Spleen (tissue), 11 donors: ENCODE results near the gene LGR6. TPM values are rescaled to one million over a fixed set of nuclear protein-coding genes. Genes with fewer than 3 reads are reported as not detected.

Experiments used
- DNase-seq: peaks from one replicate; pipeline ENCODE4 v3.0.0-alpha.2; 2020
- H3K27ac ChIP-seq, 8 donors: fragments of 200-600 bp; sonication (generic) in 7 of 8; 1 replicate in 4 of 8; 2 replicates in 4 of 8; pipeline versions ENCODE4 v1.5.0 to v1.8.0; 2016 to 2021; ENCODE audit warnings: inconsistent platforms in 4 of 8, mild to moderate bottlenecking in 4 of 8, moderate library complexity in 1 of 8
- H3K27me3 ChIP-seq, 7 donors: fragments of 200-600 bp; sonication (generic) in 6 of 7; replicated peaks in 1 of 7; 1 replicate in 4 of 7; 2 replicates in 3 of 7; pipeline versions ENCODE4 v1.5.0 to v1.8.0; 2016 to 2021; ENCODE audit warnings: inconsistent platforms in 3 of 7, mild to moderate bottlenecking in 1 of 7
- H3K36me3 ChIP-seq, 6 donors: fragments of 200-600 bp; sonication (generic) in 5 of 6; 1 replicate in 4 of 6; 2 replicates in 2 of 6; pipeline versions ENCODE4 v1.5.0 to v1.8.0; 2016 to 2021; ENCODE audit warnings: inconsistent platforms in 2 of 6
- H3K4me1 ChIP-seq, 6 donors: fragments of 200-600 bp; sonication (generic) in 5 of 6; 1 replicate in 3 of 6; 2 replicates in 3 of 6; pipeline versions ENCODE4 v1.5.0 to v1.8.0; 2016 to 2021; ENCODE audit warnings: inconsistent platforms in 3 of 6
- H3K4me3 ChIP-seq, 8 donors: fragments of 200-600 bp; sonication (generic) in 7 of 8; 1 replicate in 4 of 8; 2 replicates in 4 of 8; pipeline versions ENCODE4 v1.5.0 to v1.8.0; 2016 to 2021; ENCODE audit warnings: inconsistent platforms in 4 of 8, mild to moderate bottlenecking in 4 of 8, moderate library complexity in 2 of 8
- H3K9me3 ChIP-seq, 8 donors: fragments of 200-600 bp; sonication (generic) in 7 of 8; 1 replicate in 4 of 8; 2 replicates in 4 of 8; pipeline versions ENCODE4 v1.5.0 to v1.8.0; 2016 to 2021; ENCODE audit warnings: inconsistent platforms in 4 of 8
- CTCF ChIP-seq, 11 experiments: fragments of 200-600 bp in 7 of 11; fragments of 450-650 bp in 4 of 11; sonication (generic) in 4 of 11; IDR thresholded peaks in 8 of 11; conservative IDR thresholded peaks in 3 of 11; 1 replicate in 7 of 11; 2 replicates in 4 of 11; pipeline versions ENCODE4 v1.4.0 to v1.8.0; 2016 to 2021; ENCODE audit warnings: antibody characterized with exemption in 11 of 11, inconsistent platforms in 4 of 11, mild to moderate bottlenecking in 1 of 11
- POLR2A ChIP-seq, 3 donors: fragments of 450-650 bp; IDR thresholded peaks; one replicate each; pipeline ENCODE4 v1.5.1; 2017; ENCODE audit warnings: antibody characterized with exemption in 3 of 3, mild to moderate bottlenecking in 1 of 3
- POLR2AphosphoS5 ChIP-seq, 3 donors: sonication (generic); formaldehyde crosslinking; IDR thresholded peaks; one replicate each; pipeline ENCODE4 v1.5.1; 2017; ENCODE audit warnings: antibody characterized with exemption in 3 of 3
- WGBS, 5 donors: extraction: QIAGEN DNeasy Blood & Tissue Kit in 3 of 5; methylation state at CpG; one replicate each; pipeline versions ENCODE4 v1.1.5 to v1.1.7; 2013 to 2018; 5-methylcytosine and 5-hydroxymethylcytosine counted together
- intact Hi-C: fragments of 100-400 bp; cut with DNase I; formaldehyde crosslinking; loops from one replicate; pipeline ENCODE4 v1.15.0; 2023; ENCODE audit warnings: low total_unique reads
- polyA plus RNA-seq, 3 donors: library from polyadenylated mRNA; stranded (reverse); fragments of 200-250 nt; gene quantifications; one replicate each; pipeline ENCODE4 v1.2.1, GENCODE V29; 2013
- total RNA-seq, 7 donors: library from RNA; depleted of rRNA in 3 of 7; stranded (reverse); fragments of >200 nt in 3 of 7; fragmentation: NEBNext Ultra II Directional in 4 of 7; extraction: Animal tissue kit (Norgen Biotek cat#: 25700) in 4 of 7; gene quantifications; one replicate each; pipeline versions ENCODE4 v1.1.0 to v1.2.1, GENCODE V29; 2016 to 2021
- donor health status: healthy with polysubstance abuse.
- donor health status: DM: no; HTN: no; CAD: no; lungs with moderate emphysema.
- donor health status: DM: no; HTN: no; CAD: no.
- donor health status: Bipolar disorder and iron deficiency.
- donor health status: healthy.
- donor health status: DM: no; HTN: no; CAD: no.
- donor health status: DM: yes; HTN: yes; CAD: no.

The LGR6 gene
- total and polyA plus RNA-seq, 10 donors: 0.61 to 24.5 (median 5.3) TPM

- 70 to 77% (median 71%) methylated on average over 4 of the region's 4 CpGs for WGBS, 5 donors
- no peaks in the 10 kb centered on the region for H3K9me3 ChIP-seq
- H3K36me3 ChIP-seq: no peaks in the 10 kb centered on the region
- no peak for DNase-seq
- peaks cover 0 to 16% (median 10%) of the 10 kb centered on the region in 7 donors for H3K27me3 ChIP-seq
- no peaks in the 10 kb centered on the region for H3K4me1 ChIP-seq
- TF ChIP-seq POLR2A (IDR thresholded peaks at IDR 0.05) (no peak), CTCF (IDR thresholded peaks at IDR 0.05 in 8 of 11, conservative IDR thresholded peaks at IDR 0.05 in 3 of 11) (no peak), POLR2AphosphoS5 (IDR thresholded peaks at IDR 0.05) (no peak)
- H3K4me3 ChIP-seq: no peak overlapping the region
- intact Hi-C loops: no loop called here
- H3K27ac ChIP-seq: no peak overlapping the region
These were observed 47.4 kb downstream of the LGR6 start for GRCh38 chr1:202240956-202241355.

DNA sequence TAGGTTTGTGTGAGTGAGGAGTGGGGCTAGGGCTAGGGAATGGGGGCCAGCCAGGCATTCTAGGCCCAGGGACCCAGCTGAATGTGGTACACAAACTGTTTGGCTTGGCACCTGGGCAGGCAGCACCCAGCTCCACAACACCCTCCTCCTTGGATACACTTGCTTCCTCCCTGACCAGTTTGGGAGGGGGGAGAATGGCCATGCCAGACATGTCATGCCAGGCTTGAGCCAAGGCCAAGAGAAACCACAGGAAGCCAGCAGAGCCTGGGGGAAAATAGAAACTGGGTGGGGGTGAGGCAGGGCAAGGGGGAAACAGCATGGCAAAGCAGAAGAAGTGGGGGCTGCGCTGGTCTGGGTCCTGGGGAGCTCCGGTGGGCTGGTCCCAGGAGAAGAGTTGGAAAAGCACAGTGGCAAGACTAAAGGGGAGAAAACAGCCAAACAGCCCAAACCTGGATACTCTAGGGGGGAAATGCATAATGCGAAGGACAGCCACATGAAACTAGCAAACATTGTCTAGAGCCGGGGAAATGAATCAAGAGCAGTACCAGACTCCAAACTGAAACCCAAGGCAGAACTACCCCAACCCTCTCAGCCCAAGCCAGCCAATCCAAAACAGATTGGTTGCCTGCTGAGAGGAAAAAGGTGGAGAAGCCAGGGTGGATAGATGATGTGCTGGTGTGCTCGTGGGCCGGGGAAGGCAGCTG, 47.9 kb downstream of the LGR6 start:
- Histone ChIP-seq H3K4me3 (no peak overlapping the region), H3K4me1 (no peaks in the 10 kb centered on the region), H3K9me3 (no peaks in the 10 kb centered on the region), H3K27ac (no peak overlapping the region), H3K36me3 (no peaks in the 10 kb centered on the region), H3K27me3 (peaks cover 0 to 11% (median 10%) of the 10 kb centered on the region in 7 donors)
- peak; percentile 41 for DNase-seq
- 27 to 53% (median 49%) methylated on average over 6 of the region's 6 CpGs for WGBS, 5 donors
- no peak for TF ChIP-seq POLR2A (IDR thresholded peaks at IDR 0.05)
- intact Hi-C loops: no loop called here

DNA sequence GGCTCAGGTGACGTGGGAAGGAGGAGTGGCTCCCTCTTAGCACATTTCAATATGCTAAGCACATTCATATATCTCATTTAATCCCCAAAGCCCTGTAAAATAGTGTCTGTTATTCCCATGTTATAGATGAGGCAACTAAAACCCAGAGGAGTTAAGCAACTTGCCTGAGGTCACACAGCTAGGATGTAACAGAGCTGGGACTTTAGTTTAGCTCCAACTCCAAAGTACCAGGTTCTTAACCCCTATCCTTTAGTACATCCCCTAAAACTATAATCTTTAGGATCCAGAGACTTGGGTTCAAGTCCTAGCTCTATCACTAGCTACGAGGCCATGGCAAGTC, 48.5 kb downstream of the LGR6 start:
- Histone ChIP-seq H3K27ac (no peak overlapping the region), H3K27me3 (peaks cover 0 to 8% (median 5%) of the 10 kb centered on the region in 7 donors), H3K36me3 (no peaks in the 10 kb centered on the region), H3K4me3 (no peak overlapping the region), H3K9me3 (no peaks in the 10 kb centered on the region), H3K4me1 (no peaks in the 10 kb centered on the region)
- DNase-seq: no peak
- intact Hi-C loops: no loop called here
- TF ChIP-seq CTCF (IDR thresholded peaks at IDR 0.05 in 8 of 11, conservative IDR thresholded peaks at IDR 0.05 in 3 of 11): no peak
- no peak for TF ChIP-seq POLR2A (IDR thresholded peaks at IDR 0.05)
- TF ChIP-seq POLR2AphosphoS5 (IDR thresholded peaks at IDR 0.05): no peak
- 38 to 75% (median 57%) methylated on average over 2 of the region's 2 CpGs for WGBS, 5 donors

- intact Hi-C loops: no loop called here
These were observed 49.4 kb downstream of the LGR6 start for GRCh38 chr1:202243006-202243405.

More at GRCh38 chr1:202243006-202243405, 49.4 kb downstream of the LGR6 start:
- H3K27ac ChIP-seq: no peak overlapping the region
- DNase-seq: peak; percentile 55
- H3K4me3 ChIP-seq: no peak overlapping the region
- no peaks in the 10 kb centered on the region for H3K4me1 ChIP-seq
- no peaks in the 10 kb centered on the region for H3K36me3 ChIP-seq
- WGBS, 5 donors: 79 to 87% (median 82%) methylated on average over 3 of the region's 3 CpGs
- H3K27me3 ChIP-seq: no peaks in the 10 kb centered on the region
- TF ChIP-seq POLR2AphosphoS5 (IDR thresholded peaks at IDR 0.05) (no peak), CTCF (IDR thresholded peaks at IDR 0.05 in 8 of 11, conservative IDR thresholded peaks at IDR 0.05 in 3 of 11) (no peak), POLR2A (IDR thresholded peaks at IDR 0.05) (no peak)
- H3K9me3 ChIP-seq: no peaks in the 10 kb centered on the region
